MM.1S (cell line): ENCODE data around the gene IQSEC1.

Experiments
- EZH2 ChIP-seq: fragments of 300-600 bp; sonication (generic); optimal IDR thresholded peaks from 2 replicates; pipeline ENCODE3; 2017; ENCODE audit warnings: low read depth, mild to moderate bottlenecking, antibody characterized with exemption, low read length, mixed read lengths
- TF ChIP-seq, protein P1 (sequence below): fragments of 300-600 bp; sonication (generic); IDR thresholded peaks from 2 replicates; pipeline ENCODE4 v1.5.1; 2016; ENCODE audit warnings: antibody characterized with exemption, low read length, mixed read lengths

DNA sequence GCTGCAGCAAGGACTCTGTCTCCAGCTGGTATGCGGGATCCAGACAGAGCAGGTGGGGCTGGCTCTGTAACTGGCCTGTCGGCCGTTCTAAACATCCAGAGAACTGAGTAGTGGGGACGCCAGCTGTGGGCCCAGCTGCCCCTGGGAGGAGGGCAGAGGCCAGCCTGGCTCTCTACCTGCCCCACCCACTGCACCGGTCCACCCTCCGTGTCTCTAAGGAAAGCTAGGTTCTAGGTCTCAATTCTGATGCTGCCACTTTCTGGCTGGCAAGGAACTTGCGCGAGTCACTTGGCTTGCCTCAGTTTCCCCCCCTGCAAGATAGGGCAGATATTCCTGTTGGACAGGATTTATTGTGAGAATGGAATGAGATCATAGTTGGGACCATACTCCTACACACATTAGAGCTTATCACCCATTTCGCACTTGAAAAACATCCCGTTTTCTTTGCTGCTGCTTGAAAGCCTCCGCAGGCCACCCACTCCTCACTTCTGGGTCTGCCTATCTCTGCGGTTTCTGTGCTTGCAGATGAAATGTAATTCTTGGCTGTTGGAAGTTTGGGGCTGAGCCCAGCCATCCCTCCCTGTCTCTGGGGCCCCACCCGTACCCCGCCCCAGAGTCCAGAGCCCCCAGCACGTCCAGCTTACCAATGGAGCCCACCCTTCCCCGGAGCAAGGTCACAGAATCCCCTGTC, 65.8 kb downstream of the IQSEC1 start:
- TF ChIP-seq, protein P1, sequence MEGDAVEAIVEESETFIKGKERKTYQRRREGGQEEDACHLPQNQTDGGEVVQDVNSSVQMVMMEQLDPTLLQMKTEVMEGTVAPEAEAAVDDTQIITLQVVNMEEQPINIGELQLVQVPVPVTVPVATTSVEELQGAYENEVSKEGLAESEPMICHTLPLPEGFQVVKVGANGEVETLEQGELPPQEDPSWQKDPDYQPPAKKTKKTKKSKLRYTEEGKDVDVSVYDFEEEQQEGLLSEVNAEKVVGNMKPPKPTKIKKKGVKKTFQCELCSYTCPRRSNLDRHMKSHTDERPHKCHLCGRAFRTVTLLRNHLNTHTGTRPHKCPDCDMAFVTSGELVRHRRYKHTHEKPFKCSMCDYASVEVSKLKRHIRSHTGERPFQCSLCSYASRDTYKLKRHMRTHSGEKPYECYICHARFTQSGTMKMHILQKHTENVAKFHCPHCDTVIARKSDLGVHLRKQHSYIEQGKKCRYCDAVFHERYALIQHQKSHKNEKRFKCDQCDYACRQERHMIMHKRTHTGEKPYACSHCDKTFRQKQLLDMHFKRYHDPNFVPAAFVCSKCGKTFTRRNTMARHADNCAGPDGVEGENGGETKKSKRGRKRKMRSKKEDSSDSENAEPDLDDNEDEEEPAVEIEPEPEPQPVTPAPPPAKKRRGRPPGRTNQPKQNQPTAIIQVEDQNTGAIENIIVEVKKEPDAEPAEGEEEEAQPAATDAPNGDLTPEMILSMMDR: no peak
- TF ChIP-seq EZH2: no peak
